Psoas muscle (tissue), 8 donors: ENCODE data around the gene HOXA5. TPM values are rescaled to one million over a fixed set of nuclear protein-coding genes. Genes with fewer than 3 reads are reported as not detected.
A peak's percentile ranks its signal among the peaks of the same experiment; 100 is the strongest.

Experiments
- ATAC-seq, 4 donors: fragments of 200-7000 bp; cut with Tn5 transposase; one replicate each; pipeline ENCODE4 v1.9.1; 2020; ENCODE audit warnings: moderate library complexity in 3 of 4, mild to moderate bottlenecking in 2 of 4
- DNase-seq, 2 donors: peaks; one replicate each; pipeline ENCODE4 v3.0.0-alpha.2; 2020
- H3K27ac ChIP-seq: fragments of 200-600 bp; one replicate; pipeline ENCODE4 v1.8.0; 2022
- H3K27me3 ChIP-seq, 3 donors: fragments of 200-600 bp in 1 of 3; one replicate each; pipeline versions ENCODE4 v1.6.1 to v1.8.0; 2013 to 2022; ENCODE audit warnings: low read length in 2 of 3, mild to moderate bottlenecking in 2 of 3, moderate library complexity in 1 of 3; ENCODE audit not compliant: insufficient read depth in 3 of 3
- H3K36me3 ChIP-seq, 2 donors: fragments of 200-600 bp in 1 of 2; one replicate each; pipeline versions ENCODE4 v1.6.1 to v1.8.0; 2013 to 2022; ENCODE audit warnings: low read depth in 1 of 2, mild to moderate bottlenecking in 1 of 2, moderate library complexity in 1 of 2; ENCODE audit not compliant: insufficient read depth in 1 of 2
- H3K4me1 ChIP-seq: fragments of 200-600 bp; one replicate; pipeline ENCODE4 v1.8.0; 2022
- H3K4me3 ChIP-seq: fragments of 200-600 bp; one replicate; pipeline ENCODE4 v1.8.0; 2022; ENCODE audit warnings: mild to moderate bottlenecking
- H3K9me3 ChIP-seq: fragments of 200-600 bp; one replicate; pipeline ENCODE4 v1.8.0; 2022
- CTCF ChIP-seq: fragments of 200-600 bp; IDR thresholded peaks from one replicate; pipeline ENCODE4 v1.8.0; 2022; ENCODE audit warnings: antibody characterized with exemption
- WGBS, 3 donors: extraction: QIAGEN DNeasy Blood & Tissue Kit; methylation state at CpG; one replicate each; pipeline versions ENCODE4 v1.1.6 to v1.1.7; 2013; 5-methylcytosine and 5-hydroxymethylcytosine counted together
- intact Hi-C, 2 donors: fragments of 100-400 bp; cut with DNase I; formaldehyde crosslinking; loops; one replicate each; pipeline versions ENCODE4 v1.11.0 to v1.14.2; 2022
- polyA plus RNA-seq, 3 donors: library from polyadenylated mRNA; stranded (reverse); fragments of 200-250 nt; gene quantifications; one replicate each; pipeline ENCODE4 v1.2.3, GENCODE V29; 2013
- total RNA-seq, 4 donors: library from RNA; stranded (reverse); fragmentation: NEBNext Ultra II Directional in 2 of 4; extraction: Animal tissue kit (Norgen Biotek cat#: 25700) in 2 of 4; gene quantifications; one replicate each; pipeline versions ENCODE4 v1.2.1 to v1.2.4, GENCODE V29; 2021 to 2023
- donor health status: healthy with polysubstance abuse.
- donor health status: DM: no; HTN: no; CAD: no; lungs with moderate emphysema.
- donor health status: Bipolar disorder and iron deficiency.
- donor health status: healthy.
- donor health status: DM: yes; HTN: yes; CAD: no.
- donor health status: DM: no; HTN: no; CAD: no.
- donor health status: DM: no; HTN: no; CAD: no.
- donor health status: DM: yes; HTN: yes; CAD: no.

HOXA5 gene
- total and polyA plus RNA-seq, 7 donors: 2.6 to 18.8 (median 6.6) TPM

DNA sequence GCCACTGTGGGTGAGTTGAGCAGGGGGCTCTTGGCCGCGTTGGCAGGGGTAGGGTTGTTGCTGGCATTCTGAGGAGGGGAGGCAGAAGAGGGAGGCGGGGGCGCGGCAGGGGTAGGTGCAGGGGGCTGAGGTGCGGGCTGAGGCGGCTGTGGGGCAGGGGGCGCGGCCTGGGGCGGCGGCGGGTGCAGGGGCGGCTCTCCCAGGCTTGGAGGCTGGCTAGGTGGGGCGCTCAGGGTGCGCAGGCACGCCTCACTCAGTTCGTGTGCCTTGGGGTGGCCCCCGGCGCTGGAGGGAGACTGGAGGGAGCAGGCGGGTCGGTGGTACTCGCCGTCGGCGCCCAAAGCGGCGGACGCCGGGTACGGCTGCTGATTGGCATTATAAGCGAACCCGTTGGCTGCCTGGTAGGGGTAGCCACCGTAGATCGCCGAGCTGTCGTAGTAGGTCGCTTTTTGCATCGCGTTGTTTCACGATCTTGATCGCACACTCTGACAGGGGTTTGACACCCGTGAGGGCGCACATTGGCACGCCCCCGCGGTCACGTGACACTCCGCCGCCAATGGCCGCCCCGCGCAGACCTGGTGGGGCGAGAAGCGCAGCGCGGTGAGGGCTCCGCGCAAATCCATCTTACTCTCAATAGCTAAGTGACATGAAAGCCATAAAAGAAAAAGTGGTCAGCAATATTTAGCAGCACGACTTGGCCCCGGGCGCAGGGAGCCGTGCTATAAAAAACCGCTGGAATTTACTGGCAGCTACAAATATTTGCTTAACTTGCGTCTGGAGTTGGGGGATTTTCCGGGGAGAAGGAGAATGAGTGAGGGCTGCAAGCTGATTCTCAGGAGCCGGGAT lies 33.1 kb downstream of the HOXA5 start:
- 59 to 66% (median 65%) methylated on average over 51 to 66 of the region's 66 CpGs for WGBS, 3 donors
- peak in 3 of 4 donors; percentile 27 to 66 (median 47) for ATAC-seq
- H3K27me3 ChIP-seq: no peaks in the 10 kb centered on the region

GRCh38 chr7:27109466-27110185 lies 33.9 kb downstream of the HOXA5 start:
- Histone ChIP-seq H3K4me3 (no peak overlapping the region), H3K36me3 (no peaks in the 10 kb centered on the region), H3K27ac (peak overlapping the region; percentile 70), H3K27me3 (no peaks in the 10 kb centered on the region), H3K4me1 (peaks cover 48% of the 10 kb centered on the region), H3K9me3 (no peaks in the 10 kb centered on the region)
- WGBS, 3 donors: 94 to 100% (median 95%) methylated on average over 4 of the region's 4 CpGs
- intact Hi-C loops: no loop called here
- TF ChIP-seq CTCF: no peak
- ATAC-seq (no peak), DNase-seq (no peak)

More for the DNA sequence above, 33.1 kb downstream of the HOXA5 start:
- TF ChIP-seq CTCF: no peak
- Histone ChIP-seq H3K27ac (peak overlapping the region; percentile 68), H3K4me1 (peaks cover 43% of the 10 kb centered on the region), H3K36me3 (no peaks in the 10 kb centered on the region), H3K9me3 (no peaks in the 10 kb centered on the region), H3K4me3 (peak overlapping the region; percentile 33)
- DNase-seq: peak; percentile 79
- intact Hi-C loops: no loop called here

DNA sequence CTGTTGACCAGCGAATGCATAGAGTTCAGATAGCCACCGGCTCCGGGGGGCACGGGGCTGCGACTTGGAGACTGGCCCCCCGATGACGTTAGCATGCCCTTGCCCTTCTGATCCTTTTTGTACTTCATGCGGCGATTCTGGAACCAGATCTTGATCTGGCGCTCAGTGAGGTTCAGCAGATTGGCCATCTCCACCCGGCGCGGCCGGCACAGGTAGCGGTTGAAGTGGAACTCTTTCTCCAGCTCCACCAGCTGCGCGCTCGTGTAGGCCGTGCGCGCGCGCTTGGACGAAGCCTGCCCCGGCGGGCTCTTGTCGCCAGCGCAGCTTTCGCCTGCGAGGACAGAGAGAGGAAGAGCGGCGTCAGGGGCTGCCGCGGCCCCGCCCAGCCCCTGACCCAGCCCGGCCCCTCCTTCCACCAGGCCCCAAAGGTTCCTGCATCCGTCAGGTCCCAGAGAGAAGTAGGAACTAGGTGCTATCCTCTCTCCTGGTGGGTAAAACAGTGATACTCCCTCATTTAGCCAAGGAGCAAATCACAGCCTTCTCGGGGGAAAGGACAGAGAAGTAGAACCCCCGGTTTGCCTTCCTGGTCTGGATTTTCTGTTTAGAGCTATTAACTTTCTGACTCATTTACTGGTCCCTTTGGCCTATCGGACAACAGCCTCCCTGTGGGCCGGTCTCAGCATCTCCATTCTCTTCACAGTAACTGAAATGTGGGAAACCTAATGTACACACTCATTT lies 34.9 kb downstream of the HOXA5 start:
- peaks cover 48% of the 10 kb centered on the region for H3K4me1 ChIP-seq
- H3K4me3 ChIP-seq: peak overlapping the region; percentile 70
- 69 to 75% (median 69%) methylated on average over 40 to 41 of the region's 41 CpGs for WGBS, 3 donors
- intact Hi-C loops: no loop called here
- H3K27ac ChIP-seq: peak overlapping the region; percentile 70
- H3K27me3 ChIP-seq: no peaks in the 10 kb centered on the region
- no peaks in the 10 kb centered on the region for H3K9me3 ChIP-seq
- H3K36me3 ChIP-seq: no peaks in the 10 kb centered on the region
- DNase-seq (peak; percentile 74 to 80), ATAC-seq (peak in 1 of 4 donors; percentile 69)
- TF ChIP-seq CTCF: no peak

GRCh38 chr7:27107391-27108381 lies 35.8 kb downstream of the HOXA5 start:
- Histone ChIP-seq H3K36me3 (no peaks in the 10 kb centered on the region), H3K27ac (peak overlapping the region; percentile 70), H3K4me1 (peaks cover 43% of the 10 kb centered on the region), H3K9me3 (no peaks in the 10 kb centered on the region), H3K4me3 (peak overlapping the region; percentile 70), H3K27me3 (no peaks in the 10 kb centered on the region)
- ATAC-seq (peak in 1 of 4 donors; percentile 14), DNase-seq (no peak)
- no peak for TF ChIP-seq CTCF
- WGBS, 3 donors: 70 to 77% (median 71%) methylated on average over 45 to 47 of the region's 47 CpGs
- intact Hi-C loops: no loop called here
